SU-DHL-6 (cell line): ENCODE results near the gene SDK2.

ENCODE experiments used
- H2AFZ ChIP-seq: fragments of 200-600 bp; sonication (generic); 2 replicates; pipeline ENCODE4 v1.6.1; 2014; ENCODE audit warnings: low read depth, mild to moderate bottlenecking, moderate library complexity, mixed read lengths, antibody characterized with exemption, low read length; ENCODE audit not compliant: severe bottlenecking
- H3F3A ChIP-seq: fragments of 200-600 bp; shearing (Covaris generic); 2 replicates; pipeline ENCODE4 v1.6.0; 2016; ENCODE audit warnings: antibody characterized with exemption, mild to moderate bottlenecking; ENCODE audit not compliant: insufficient read depth
- H3K27ac ChIP-seq: fragments of 200-600 bp; sonication (generic); 2 replicates; pipeline ENCODE4 v1.5.1; 2016; ENCODE audit warnings: low read depth, mild to moderate bottlenecking, low read length, moderate library complexity, mixed read lengths
- H3K27me3 ChIP-seq: fragments of 200-600 bp; sonication (generic), shearing (Covaris generic); 2 replicates; pipeline ENCODE4 v1.6.0; 2014; ENCODE audit warnings: mild to moderate bottlenecking, low read length
- H3K36me3 ChIP-seq: fragments of 200-600 bp; sonication (generic); 2 replicates; pipeline ENCODE4 v1.6.1; 2014; ENCODE audit warnings: mild to moderate bottlenecking, low read length, mixed read lengths
- H3K4me2 ChIP-seq: fragments of 300-600, 200-600 bp; shearing (Covaris generic), sonication (generic); 2 replicates; pipeline ENCODE4 v1.6.0; 2014; ENCODE audit warnings: low read length, low read depth, mild to moderate bottlenecking; ENCODE audit not compliant: poor library complexity, severe bottlenecking
- H3K4me3 ChIP-seq: fragments of 200-600 bp; sonication (generic); 2 replicates; pipeline ENCODE4 v1.5.1; 2014; ENCODE audit warnings: antibody characterized with exemption, low read length, mild to moderate bottlenecking, mixed read lengths; ENCODE audit not compliant: insufficient read depth, poor library complexity, severe bottlenecking
- H3K79me2 ChIP-seq: fragments of 200-600 bp; sonication (generic); 2 replicates; pipeline ENCODE4 v1.6.1; 2014; ENCODE audit warnings: mild to moderate bottlenecking, low read length, moderate library complexity; ENCODE audit not compliant: insufficient read depth
- H3K9ac ChIP-seq: fragments of 200-600 bp; sonication (generic); 2 replicates; pipeline ENCODE4 v1.7.0; 2014; ENCODE audit warnings: mild to moderate bottlenecking, low read length
- H3K9me2 ChIP-seq: fragments of 200-600 bp; sonication (generic); replicated peaks from 2 replicates; pipeline ENCODE4 v1.6.1; 2014; ENCODE audit warnings: low read length; ENCODE audit not compliant: insufficient read depth
- H3K9me3 ChIP-seq: fragments of 200-600 bp; sonication (generic); 2 replicates; pipeline ENCODE4 v1.6.1; 2014; ENCODE audit warnings: low read length, mixed read lengths; ENCODE audit not compliant: insufficient read depth
- H4K20me1 ChIP-seq: fragments of 200-600 bp; sonication (generic); 2 replicates; pipeline ENCODE4 v1.6.1; 2014; ENCODE audit warnings: low read depth, mild to moderate bottlenecking, antibody characterized with exemption, low read length, moderate library complexity, mixed read lengths
- EZH2phosphoT487 ChIP-seq: fragments of 200-600 bp; sonication (generic), shearing (Covaris generic); conservative IDR thresholded peaks from 2 replicates; pipeline ENCODE4 v1.6.1; 2018; ENCODE audit warnings: mild to moderate bottlenecking, antibody characterized with exemption, low read length, moderate library complexity, mixed read lengths
- TF ChIP-seq, protein P1 (sequence below): fragments of 200-600 bp; sonication (generic); IDR thresholded peaks from one replicate; pipeline ENCODE4 v1.5.1; 2017; ENCODE audit warnings: antibody characterized with exemption, mild to moderate bottlenecking, low read length, moderate library complexity; ENCODE audit not compliant: insufficient read depth, poor library complexity, severe bottlenecking

The SDK2 gene

DNA sequence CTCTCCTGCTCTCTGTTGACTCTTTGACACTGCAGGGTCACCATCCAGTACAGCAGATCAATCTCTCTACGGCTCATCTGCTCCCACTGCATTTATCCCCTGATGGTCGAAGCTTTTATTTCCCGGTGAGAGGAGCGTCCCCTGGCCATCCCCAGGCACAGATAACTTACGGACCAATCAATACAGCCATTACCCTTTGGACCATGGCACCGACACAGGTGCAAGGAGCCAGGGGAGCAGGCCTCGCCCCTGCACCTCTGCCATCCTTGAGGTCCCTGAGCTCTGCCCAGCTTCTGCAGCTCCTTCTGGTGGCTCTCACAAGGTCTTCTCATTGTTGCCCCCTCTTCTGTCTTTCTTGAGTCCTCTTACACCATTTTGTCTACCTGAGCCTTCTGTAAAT is 115.6 kb downstream of the SDK2 start:
- H3K4me2 ChIP-seq: no peak overlapping the region
- no peaks in the 10 kb centered on the region for H4K20me1 ChIP-seq
- H3K9me2 ChIP-seq: no peaks in the 10 kb centered on the region
- H3K9ac ChIP-seq: no peak overlapping the region
- no peak overlapping the region for H3K27ac ChIP-seq
- H3K9me3 ChIP-seq: no peaks in the 10 kb centered on the region
- no peaks in the 10 kb centered on the region for H3K79me2 ChIP-seq
- H3F3A ChIP-seq: no peaks in the 10 kb centered on the region
- H3K27me3 ChIP-seq: no peaks in the 10 kb centered on the region
- H3K36me3 ChIP-seq: no peaks in the 10 kb centered on the region
- no peak overlapping the region for H3K4me3 ChIP-seq
- no peak for TF ChIP-seq EZH2phosphoT487
- TF ChIP-seq, protein P1, sequence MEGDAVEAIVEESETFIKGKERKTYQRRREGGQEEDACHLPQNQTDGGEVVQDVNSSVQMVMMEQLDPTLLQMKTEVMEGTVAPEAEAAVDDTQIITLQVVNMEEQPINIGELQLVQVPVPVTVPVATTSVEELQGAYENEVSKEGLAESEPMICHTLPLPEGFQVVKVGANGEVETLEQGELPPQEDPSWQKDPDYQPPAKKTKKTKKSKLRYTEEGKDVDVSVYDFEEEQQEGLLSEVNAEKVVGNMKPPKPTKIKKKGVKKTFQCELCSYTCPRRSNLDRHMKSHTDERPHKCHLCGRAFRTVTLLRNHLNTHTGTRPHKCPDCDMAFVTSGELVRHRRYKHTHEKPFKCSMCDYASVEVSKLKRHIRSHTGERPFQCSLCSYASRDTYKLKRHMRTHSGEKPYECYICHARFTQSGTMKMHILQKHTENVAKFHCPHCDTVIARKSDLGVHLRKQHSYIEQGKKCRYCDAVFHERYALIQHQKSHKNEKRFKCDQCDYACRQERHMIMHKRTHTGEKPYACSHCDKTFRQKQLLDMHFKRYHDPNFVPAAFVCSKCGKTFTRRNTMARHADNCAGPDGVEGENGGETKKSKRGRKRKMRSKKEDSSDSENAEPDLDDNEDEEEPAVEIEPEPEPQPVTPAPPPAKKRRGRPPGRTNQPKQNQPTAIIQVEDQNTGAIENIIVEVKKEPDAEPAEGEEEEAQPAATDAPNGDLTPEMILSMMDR: no peak
- no peak overlapping the region for H2AFZ ChIP-seq

DNA sequence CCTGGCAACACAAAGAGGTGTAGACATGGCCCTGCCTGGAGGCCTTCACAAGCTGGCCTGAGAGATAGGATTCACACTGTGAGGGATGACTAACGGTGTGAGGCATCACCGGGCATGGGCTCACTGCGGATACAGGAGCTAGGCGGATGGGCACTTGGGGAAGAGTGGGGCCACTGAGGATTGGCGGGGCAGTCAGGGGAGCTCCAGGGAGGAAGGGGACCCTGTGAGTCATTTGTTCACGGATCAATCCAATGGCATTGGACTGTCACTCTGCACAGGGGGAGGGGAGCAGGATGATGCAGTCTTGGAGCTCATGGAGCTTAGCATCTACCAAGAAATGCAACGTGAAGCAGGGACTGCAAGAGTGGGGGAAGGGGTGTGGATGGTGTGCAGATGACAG is 117.3 kb downstream of the SDK2 start:
- H3F3A ChIP-seq: no peaks in the 10 kb centered on the region
- H4K20me1 ChIP-seq: no peaks in the 10 kb centered on the region
- no peaks in the 10 kb centered on the region for H3K27me3 ChIP-seq
- H3K4me3 ChIP-seq: no peak overlapping the region
- H3K36me3 ChIP-seq: no peaks in the 10 kb centered on the region
- H3K9me3 ChIP-seq: no peaks in the 10 kb centered on the region
- no peak overlapping the region for H3K4me2 ChIP-seq
- no peak overlapping the region for H3K9ac ChIP-seq
- H3K9me2 ChIP-seq: no peaks in the 10 kb centered on the region
- no peak overlapping the region for H3K27ac ChIP-seq
- H3K79me2 ChIP-seq: no peaks in the 10 kb centered on the region
- no peak overlapping the region for H2AFZ ChIP-seq
- TF ChIP-seq, protein P1: no peak
- no peak for TF ChIP-seq EZH2phosphoT487

DNA sequence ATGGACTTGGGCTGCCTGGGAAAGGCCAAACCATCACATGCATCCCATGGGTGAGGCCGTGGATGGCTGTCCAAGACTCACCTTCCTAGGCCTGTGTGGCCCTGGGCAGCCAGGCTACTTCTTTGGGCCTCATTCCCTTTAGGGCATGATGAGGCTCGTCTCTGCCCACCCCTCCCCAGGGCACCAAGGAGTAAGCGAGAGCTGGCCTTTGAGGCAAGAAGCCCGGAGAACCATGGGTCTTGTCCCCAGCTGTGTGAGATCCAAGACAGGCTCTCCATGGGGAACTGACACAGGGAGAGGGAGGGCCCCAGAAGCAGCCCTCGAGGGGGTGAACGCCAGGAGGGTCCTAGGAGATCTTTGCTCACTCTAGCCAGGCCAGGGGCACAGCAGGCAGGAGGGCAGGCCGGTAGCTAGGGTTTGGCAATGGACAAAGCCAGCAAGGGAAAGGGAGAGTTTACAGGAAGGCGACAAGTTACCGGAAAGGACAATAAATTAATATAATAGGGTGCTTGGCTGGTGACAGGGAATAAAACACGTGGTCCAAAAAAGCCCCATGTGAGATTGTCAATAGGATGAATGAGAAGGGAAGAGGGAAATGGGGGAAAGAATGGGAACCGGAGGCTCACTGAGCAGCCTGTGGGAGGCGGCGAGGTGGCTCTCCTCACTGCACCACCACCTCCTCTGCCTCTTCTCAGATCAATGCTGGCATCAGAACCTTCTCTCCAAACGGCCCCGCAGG is 119.1 kb downstream of the SDK2 start:
- TF ChIP-seq, protein P1: no peak
- TF ChIP-seq EZH2phosphoT487: no peak
- H4K20me1 ChIP-seq: no peaks in the 10 kb centered on the region
- no peak overlapping the region for H3K4me3 ChIP-seq
- no peak overlapping the region for H3K27ac ChIP-seq
- no peak overlapping the region for H3K4me2 ChIP-seq
- H3K27me3 ChIP-seq: no peaks in the 10 kb centered on the region; the same call in 1 of the 2 replicates
- no peaks in the 10 kb centered on the region for H3K9me2 ChIP-seq
- H3K9ac ChIP-seq: no peak overlapping the region
- no peaks in the 10 kb centered on the region for H3K79me2 ChIP-seq
- no peaks in the 10 kb centered on the region for H3K36me3 ChIP-seq
- no peaks in the 10 kb centered on the region for H3F3A ChIP-seq
- no peaks in the 10 kb centered on the region for H3K9me3 ChIP-seq
- no peak overlapping the region for H2AFZ ChIP-seq
